Umbilical cord (tissue), 2 donors: Measurements from ENCODE around the gene TOR1A. TPM values are rescaled to one million over a fixed set of nuclear protein-coding genes. Genes with fewer than 3 reads are reported as not detected.
"Not testable (repeated sequence)": the region's sequence is repeated elsewhere in the genome, so short reads cannot be mapped to it uniquely, and the experiment has no call there.

Experiments used
- DNase-seq: peaks from one replicate; pipeline ENCODE4 v3.0.0-alpha.2; 2015; ENCODE audit warnings: low spot score
- total RNA-seq: library from RNA; depleted of rRNA; stranded (reverse); fragments of >200 nt; gene quantifications from one replicate; pipeline ENCODE4 v1.2.3, GENCODE V29; 2014; ENCODE audit warnings: low replicate concordance; ENCODE audit not compliant: insufficient read depth

TOR1A gene
- total RNA-seq, 1 donor from 2014 or later, result 13.0 TPM

DNA sequence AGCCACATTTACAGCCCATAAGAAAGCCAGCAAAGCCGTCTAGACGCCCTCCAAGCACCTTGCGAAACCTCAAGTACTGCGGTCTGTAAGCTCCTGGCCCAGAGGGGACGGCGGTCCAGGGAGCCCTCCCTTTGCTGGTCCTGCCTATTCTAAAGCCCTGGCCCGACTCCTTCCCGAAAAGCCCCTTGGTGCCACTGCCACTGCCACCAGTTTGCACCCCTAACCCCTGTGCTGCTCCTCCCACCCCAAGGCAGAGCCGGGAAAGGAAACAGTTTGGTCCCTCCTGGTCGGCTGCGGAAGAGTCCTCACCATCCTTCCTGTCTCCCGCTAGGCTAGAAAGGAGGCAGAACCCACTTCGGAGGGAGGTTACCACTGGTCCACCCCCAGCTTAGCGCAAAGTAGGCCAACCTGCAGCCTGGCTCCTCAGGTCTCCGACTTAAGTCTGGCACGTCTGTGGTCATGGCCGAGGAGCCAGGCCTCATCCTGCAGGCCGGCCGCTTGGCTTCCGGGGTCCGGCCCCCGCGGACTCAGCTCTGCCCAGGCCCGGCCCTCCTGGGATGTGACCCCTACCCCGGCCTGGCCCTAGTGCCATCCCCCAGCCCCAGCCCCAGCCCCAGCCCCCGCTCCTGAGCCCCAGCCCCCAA lies 916 bp downstream of the TOR1A start:
- DNase-seq, result peak; percentile 20

DNA sequence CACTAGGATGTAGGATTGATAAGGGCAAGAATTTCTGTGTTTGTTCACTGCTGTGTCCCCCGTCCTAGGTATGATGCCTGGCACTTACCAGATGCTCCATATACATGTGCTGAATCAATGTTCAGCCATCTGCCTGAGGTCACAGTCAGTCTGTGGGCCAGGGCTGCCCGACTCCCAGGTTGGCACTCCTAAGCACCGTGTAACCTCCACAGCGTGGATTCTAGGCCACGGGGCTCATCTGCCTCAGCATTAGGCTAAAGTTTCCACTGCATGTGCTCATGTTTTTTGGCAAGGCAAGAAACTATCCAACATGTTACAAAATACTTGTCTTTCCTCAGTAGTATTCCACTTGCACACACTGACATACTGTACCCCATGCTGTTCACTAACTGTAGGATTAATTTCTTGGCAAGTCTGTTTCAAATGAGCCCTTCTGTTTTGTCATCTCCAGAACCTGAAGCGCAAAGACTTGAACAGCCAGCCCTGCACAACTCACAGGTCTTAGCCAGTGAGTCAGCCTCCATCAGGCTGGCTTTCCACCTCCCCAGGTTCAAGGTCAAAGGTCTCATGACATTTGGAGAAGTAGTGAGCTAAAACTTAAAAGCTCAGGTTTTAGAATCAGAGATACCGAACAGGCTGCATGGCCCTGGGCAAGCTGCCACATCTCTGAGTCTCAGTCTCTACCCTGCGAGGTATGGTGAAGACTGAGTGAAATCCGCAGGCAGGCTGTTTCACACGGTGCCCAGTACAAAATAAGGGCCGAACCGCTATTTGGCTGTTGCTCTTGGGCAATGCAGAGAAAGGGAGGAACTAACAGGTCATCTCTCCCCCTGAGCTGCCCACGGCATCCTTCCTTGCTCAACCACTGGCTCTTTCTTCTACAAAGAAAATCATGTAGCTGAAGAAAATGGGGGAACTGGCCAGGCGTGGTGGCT lies 7.2 kb downstream of the TOR1A start:
- DNase-seq, result no peak

DNA sequence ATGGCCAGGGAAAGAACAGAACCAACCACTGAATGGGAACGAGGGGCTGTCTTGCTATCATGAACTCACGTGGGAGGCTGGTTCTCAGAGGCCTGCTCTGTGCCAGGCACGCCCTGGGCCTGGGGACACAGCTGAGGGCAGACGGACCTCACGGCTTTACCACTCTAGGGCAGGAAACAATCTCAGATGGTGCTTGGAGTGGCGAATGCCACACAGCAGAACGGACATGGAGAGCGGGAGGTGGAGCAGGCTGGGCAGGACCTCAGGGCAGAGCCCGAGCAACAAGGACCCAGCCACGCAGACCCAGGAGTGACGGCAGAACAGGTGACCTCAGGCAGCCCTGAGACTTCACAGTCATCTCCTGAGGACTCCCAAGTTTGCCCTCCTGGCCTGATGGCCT lies 8.7 kb downstream of the TOR1A start:
- no peak for DNase-seq

DNA sequence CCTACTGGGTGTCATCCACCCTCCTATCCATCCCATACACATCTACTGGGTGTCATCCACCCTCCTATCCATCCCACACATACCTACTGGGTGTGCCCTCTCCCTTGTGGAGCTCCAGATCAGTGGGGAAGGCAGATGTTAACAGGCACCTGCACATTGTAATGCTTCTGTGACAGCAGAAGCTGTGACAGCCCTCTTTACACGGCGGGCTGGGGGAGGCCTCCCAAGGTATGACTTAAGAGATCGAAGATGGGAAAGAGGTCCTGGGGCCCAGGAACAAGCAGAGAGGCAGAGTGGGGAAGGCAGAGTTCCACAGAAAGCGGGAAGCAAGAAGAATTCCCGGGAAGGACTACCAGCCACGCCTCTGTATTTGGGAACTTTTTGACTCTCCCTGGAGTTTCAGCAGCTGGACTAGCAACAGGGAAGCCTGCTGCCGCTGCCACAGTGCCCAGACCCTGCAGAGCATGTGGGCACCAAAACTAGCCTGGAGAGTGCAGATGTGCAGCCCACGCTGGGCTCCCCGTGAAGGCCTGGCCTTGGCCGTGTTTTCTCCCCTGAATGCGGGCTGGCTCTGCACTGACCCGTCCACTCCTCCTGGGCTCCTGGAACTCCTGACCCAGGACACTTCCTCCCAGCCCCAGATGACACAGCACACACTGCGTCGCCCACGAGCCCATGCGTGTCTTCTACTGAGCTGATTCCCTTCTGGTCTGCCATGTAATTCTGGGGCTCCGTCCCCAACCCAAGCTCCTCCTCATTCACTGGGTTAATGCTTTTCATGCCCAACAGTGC lies 9.3 kb downstream of the TOR1A start:
- DNase-seq, result no peak

DNA sequence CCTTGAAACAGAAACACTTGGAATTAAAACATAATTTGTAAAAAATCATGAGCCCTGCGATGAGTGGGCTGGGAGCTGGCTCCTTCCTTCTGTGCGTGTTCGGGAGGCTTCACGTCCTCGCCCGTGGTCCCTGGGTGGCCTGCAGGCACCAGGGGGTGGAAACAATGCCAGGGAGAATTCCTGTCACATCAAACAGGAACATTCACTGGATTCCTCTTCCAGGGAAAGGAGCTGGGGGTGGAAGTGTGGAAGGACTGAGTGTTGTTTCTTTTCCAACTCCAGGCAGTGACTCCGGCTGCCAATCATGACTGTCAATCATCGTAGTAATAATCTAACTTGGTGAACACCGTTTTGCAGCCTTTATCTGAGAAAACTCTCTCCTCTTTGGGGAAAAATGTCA lies 10.3 kb downstream of the TOR1A start:
- DNase-seq, result no peak

DNA sequence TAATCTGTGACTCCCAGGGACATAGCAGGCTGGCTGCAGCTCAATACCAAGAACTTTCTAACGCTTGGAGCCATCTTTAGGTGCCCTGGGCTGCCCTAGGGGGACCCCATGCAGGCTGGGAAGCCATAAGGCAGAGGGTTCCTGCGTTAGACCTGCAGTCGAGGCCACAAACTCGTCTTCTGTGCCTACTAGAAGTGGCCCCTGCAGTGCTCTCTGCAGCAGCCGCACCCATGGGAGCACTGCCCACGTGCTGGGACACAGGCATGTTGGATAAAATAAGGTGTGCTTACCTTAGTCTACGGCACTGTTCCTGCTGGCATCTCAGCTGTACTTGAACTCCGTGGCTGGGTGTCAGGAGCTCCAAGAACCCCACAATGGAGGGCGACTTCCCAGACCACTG lies 11.6 kb downstream of the TOR1A start:
- no peak for DNase-seq

DNA sequence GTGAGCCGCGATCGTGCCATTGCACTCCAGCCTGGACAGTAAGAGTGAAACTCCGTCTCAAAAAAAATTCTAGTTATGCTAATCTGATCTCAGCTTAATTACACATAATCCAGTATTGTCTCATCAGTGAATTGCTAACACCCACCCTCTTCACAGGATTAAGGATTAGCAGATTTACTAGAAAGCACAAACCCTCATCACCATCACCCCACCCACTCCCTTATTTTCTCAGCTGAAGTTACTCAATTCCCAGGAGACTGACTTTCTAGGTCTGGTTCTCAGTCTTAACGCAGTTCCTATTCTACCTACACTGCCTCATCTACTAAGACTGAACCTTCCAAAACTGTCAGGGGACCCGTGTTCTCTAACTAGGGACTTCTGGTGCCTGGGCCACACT lies 12.0 kb downstream of the TOR1A start:
- no peak for DNase-seq

DNA sequence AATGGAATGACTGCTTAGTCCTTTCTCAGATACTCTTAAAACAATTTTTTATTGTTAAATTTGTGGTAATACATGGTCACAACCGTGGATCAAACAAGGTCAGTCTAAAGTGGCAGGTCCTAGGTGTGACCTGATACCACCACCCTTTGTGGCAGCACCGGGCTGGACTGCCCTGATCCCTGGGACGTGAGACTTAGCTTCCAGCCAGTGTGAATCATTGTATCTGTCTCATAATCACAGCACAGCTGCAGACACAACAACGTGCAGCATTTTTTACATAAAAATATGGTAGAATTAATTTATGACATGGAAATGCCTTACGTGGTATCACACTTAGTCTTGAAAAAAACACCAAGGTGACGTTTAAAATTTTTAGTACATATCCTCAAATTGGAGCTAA lies 13.1 kb downstream of the TOR1A start:
- no peak for DNase-seq

DNA sequence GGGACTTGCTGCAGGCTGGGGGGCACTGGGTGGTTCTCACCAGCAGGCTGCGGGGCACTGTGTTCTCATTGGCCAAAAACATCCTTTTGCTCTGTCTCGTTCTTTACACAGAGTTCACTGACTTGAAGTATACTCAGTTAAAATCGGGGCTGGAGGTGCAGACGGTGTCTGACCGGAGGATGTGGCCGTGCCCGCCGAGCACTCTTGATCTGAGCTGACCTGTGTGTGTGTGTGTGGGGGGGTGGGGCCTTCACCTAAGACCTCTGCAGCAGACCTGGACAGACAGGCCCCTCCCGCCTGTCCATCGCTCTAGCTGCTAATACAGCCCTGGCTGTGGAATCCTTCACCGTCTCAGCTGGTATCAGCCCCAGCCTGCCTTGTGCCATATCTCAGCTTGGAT lies 13.8 kb downstream of the TOR1A start:
- DNase-seq, result no peak

DNA sequence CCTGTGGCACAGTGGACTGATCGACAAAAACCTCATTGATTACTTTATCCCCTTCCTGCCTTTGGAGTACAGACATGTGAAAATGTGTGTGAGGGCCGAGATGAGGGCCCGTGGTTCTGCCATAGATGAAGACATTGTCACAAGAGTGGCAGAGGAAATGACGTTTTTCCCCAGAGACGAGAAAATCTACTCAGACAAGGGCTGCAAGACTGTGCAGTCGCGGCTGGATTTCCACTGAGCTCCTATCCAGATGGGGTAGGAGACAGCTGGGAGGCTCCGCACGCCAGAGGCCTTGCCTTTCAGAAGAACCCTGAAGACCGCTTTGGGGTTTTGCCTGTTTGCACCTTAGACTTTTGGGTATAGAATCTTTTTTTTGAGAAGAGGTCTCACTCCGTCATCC lies 14.6 kb downstream of the TOR1A start:
- no peak for DNase-seq

DNA sequence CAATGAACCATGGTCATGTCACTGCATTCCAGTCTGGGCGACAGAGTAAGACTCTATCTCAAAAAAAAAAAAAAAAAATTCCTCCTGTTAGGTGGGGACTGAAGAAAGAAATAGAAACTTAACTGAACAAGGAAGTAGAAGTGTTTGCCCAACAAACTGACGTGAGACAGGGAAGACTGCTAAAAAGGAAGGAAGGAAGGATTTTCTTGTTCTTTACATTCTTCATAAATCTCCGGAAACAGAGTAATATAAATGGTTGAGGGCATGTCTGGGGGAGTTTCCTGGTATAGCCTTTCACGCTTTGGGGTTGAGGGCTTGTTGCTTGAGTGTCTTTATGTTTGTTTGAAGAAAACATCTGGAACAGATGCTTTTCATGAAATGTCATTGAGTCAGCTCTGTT lies 17.9 kb downstream of the TOR1A start:
- no peak for DNase-seq

DNA sequence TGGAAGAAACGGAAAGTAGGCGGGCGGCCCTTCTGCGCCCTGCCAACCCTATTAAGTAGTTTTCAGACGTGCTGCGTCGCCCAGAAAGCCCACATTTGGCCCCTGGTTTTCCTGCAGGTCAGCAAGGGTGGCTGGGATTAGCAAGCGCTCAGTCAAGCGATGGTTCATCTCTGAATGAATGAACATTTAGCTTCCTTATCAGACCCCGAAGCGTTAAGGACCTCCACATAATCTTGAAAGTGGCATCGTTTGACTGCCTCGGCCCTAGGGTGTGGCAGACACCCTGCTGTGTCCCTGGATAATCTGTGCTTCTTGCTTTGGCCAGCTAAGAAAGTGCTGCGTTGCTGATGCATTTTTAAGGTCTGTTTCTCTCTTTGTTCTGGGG lies 20.3 kb downstream of the TOR1A start:
- no peak for DNase-seq

DNA sequence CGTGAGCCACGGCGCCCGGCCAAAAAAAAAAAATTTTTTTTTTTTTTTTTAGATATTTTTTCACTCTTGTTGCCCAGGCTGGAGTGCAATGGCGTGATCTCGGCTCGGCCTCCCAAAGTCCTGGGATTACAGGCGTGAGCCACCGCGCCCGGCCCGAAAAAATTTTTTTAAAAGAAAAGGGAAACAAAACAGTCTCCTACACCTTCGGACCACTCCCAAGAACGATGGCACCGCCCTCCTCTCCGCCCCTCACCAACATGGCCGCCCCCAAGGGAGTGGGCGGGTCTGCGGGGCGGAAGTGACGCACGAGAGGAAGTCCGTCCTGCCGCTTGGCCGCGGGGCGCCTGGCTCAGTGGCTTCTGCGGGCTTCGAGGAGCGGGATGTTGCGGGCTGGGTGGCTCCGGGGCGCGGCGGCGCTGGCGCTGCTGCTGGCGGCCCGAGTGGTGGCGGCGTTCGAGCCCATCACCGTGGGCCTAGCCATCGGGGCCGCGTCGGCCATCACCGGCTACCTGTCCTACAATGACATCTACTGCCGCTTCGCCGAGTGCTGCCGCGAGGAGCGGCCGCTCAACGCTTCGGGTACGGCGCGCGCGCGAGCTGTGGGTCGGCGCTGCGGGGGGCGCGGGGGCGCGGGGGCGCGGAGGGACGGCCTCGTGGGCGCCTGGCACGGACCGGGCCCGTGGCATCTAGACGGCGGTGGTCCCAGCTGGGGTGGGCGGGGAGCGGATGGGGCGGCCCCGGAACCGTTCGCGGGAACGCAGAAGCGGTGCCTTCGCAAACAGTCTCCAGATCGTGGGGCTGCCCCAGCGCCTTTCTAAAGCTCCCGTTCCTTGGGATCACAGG lies 20.9 kb downstream of the TOR1A start, which contains the start of gene TOR1B:
TOR1B (plus strand) TSS at position 352 of the 843 bp plus-strand sequence; CDS start at position 381, 29 bp downstream.
- DNase-seq, result peak; percentile 97

DNA sequence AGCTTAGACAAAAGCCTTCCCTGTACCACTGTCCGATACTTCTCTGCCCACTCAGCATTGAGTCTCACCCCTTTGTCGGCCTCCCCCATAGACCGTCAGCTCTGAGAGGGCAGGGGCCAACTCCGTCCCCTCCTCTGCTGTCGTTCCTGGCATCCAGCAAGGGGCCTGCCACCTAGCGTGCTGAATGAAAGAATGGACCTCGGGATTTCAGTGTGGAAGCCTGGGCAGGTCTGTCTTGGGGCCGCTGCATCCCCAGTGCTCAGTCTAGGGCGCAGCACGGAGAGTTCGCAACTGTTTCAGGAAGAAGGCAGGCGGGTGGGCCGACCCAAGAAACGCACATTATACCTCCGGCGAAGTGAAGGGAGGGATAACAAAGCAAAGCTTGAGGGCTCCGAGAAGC lies 22.4 kb downstream of the TOR1A start:
- DNase-seq, result no peak

DNA sequence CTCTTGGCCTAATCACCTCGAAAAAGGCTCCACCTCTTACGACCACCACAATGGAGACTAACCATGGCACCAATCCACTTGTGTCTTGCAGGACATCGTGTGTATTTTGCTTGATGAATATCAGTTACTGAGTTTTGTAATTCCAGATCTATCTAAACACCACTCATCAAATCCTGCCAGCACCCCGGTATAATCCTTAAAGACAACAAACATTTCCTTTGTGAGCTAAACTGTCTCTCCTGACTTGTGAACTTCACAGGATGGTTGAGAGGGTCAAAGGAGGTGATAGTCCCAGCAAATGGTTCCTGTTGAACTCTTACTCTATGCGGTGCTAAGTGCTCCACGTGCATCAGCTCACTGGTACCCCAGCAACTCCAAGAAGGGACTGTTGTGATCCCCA lies 25.0 kb downstream of the TOR1A start:
- no peak for DNase-seq

DNA sequence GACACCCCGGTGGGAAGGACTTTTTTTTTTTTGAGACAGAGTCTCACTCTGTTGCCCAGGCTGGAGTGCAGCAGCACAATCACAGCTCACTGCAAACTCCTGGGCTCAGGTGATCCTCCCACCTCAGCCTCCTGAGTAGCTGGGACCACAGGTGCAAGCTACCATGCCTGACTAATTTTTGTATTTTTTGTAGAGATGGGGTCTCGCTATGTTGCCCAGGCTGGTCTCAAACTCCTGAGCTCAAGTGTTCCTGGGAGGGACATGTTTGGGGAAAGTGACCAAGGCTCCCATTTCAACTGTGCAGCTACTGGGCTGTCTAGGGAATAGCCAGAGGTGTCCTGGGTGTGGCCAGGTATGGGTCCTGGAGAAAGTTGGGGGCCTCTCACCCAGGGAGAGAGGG lies 27.9 kb downstream of the TOR1A start:
- DNase-seq, result not testable (repeated sequence)

DNA sequence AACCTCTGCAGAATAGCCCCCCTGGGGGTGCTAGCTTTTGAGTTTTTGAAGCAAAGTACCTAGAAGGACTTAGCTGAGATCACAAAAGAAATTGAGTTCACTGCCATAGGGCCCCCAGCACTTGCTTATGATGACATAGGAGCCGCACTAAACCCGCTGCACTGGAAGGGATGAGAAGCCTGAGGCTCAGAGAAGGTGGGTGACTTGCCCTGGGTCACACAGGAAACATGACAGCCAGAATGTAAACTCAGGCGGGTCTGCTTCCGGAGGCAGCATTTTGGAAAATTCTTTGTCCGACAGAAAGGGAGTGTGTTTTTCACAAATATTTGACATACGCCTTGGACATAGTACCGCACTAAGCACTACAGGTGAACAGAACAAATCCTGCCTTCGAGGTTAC lies 29.4 kb downstream of the TOR1A start:
- no peak for DNase-seq

DNA sequence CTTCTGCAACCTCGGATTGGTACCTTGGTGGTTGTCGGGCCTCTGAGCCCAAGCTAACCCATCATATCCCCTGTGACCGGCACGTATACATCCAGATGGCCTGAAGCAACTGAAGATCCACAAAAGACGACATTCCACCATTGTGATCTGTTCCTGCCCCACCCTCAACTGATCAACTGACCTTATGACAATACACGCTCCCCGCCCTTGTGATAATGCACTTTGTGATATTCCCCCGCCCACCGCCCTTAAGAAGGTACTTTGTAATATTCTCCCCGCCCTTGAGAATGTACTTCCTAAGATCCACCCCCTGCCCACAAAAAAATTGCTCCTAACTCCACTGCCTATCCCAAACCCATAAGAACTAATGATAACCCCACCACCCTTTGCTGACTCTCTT lies 37.5 kb downstream of the TOR1A start:
- DNase-seq, result no peak

DNA sequence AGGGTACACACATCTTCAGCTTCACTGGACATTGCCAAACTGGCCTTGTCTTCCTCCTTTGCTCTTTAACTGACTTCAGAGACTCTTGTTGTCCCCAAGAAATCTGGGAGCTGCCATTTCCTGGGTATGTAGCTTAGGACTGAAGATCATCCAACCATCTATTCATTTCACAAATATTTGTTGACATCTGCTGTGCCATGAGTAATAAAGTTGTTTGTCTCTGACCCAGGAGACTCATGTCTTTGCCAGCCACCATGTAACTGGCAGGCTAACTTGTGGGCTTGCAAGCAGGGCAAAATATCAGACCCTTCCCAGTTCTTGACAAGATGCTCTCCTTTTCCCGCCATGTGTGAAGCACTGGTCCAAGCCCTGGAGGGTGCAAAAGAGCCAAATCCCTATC lies 38.1 kb downstream of the TOR1A start:
- DNase-seq, result no peak

DNA sequence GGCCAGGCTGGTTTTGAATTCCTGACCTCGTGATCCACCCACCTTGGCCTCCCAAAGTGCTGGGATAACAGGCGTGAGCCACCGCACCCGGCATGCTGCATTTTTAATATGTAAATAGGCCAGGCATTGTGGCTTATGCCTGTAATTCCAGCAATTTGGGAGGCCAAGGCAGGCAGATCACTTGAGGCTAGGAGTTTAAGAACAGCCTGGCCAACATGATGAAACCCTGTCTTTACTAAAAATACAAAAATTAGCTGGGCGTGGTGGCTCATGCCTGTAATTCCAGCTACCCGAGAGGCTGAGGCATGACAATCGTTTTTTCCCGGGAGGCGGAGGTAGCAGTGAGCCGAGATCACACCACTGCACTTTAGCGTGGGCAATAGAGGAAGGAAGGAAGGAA lies 39.0 kb downstream of the TOR1A start:
- not testable (repeated sequence) for DNase-seq
